ENCODE data around the gene ALDH1A2.
"Not testable (repeated sequence)": the region's sequence is repeated elsewhere in the genome, so short reads cannot be mapped to it uniquely, and the experiment has no call there.

ALDH1A2 gene

GRCh38 chr15:58040150-58040549 lies 25.4 kb downstream of the ALDH1A2 start:
- no peak for DNase-seq (ENCODE audit: low read depth)

DNA sequence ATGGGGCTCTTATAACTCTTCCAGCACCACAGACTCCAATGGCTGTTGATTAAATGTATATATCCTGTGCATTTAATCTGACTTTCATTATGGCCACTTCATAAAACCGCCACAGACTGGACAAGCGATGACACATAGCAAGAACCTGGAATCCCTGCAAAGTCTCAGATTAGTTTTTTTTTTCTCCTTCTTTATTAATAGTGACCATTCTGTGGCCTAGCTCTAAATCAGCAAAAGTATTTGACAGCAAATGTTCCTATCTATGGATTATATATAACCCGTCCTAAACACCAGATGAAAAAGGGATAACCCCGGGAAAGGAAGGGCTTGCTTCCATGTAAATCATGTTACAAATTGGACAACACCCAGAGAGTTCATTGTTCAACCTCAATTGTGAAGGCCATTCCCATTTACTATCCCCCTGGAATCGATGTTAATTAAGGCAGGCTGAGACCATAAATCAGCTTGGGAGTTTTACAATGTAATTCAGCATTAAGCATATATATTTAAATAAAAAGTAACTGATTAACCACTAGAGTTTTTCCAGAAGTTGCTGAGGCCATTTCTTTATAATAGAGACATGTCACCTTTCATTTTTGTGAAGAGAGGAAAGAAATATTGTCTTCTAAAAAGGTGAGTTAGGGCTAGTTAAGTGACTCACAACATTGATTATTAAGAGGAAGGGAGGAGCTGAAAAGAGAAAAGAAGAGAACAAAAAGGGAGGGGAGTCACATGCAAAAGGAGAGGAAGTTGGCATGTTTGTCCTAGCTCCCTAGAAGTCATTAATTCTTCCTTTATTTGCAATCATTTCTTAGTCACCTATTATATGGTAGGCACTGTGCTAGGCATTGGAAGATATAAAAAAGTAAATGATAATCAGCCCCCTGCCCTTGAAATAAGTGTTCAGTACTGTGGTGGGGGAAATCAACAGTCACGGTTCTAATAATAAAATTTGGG lies 26.2 kb downstream of the ALDH1A2 start:
- no peak for DNase-seq (ENCODE audit: low read depth)

DNA sequence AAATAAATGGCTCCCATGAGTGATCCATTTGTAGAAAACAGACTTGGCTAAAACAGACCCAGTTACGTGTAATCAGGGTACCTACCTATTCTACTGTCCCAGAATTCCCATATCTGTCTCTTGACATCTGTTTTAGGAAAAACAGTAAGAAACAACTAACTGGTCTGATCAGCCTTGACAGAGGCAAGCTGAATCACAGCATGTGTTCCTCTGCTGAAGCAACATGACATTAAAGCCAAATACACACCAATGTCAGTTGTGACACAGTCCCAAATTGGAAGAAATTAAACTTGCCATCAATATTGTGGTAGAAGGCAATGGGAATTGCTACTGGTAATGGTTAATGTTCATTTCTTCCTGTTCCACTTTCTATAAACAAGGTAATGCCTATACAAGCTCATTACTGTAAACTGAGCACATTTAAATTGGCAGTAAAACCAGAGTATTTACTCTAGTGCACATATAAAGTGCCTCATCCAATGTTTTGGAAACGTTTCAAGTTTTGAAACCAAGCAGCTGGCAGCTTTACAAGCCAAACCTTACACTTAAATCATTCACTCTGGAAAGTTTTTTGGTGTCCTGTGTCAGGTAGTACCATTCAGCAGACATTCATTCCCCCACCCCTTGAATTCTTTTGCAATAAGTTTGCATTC lies 27.0 kb downstream of the ALDH1A2 start:
- DNase-seq (ENCODE audit: low read depth), result no peak

GRCh38 chr15:58037723-58038301 lies 27.7 kb downstream of the ALDH1A2 start:
- DNase-seq (ENCODE audit: low read depth), result no peak

- no peak for DNase-seq (ENCODE audit: low read depth)
These were observed 28.9 kb downstream of the ALDH1A2 start for GRCh38 chr15:58036579-58036978.

GRCh38 chr15:58028392-58028791 lies 37.1 kb downstream of the ALDH1A2 start:
- not testable (repeated sequence) for DNase-seq (ENCODE audit: low read depth)

- no peak for DNase-seq (ENCODE audit: low read depth)
These were observed 39.0 kb downstream of the ALDH1A2 start for GRCh38 chr15:58026552-58026951.

GRCh38 chr15:58026051-58026450 lies 39.5 kb downstream of the ALDH1A2 start:
- no peak for DNase-seq (ENCODE audit: low read depth)

- DNase-seq (ENCODE audit: low read depth), result no peak
These were observed 43.9 kb downstream of the ALDH1A2 start for GRCh38 chr15:58021332-58022230.

- no peak for DNase-seq (ENCODE audit: low read depth)
These were observed 45.8 kb downstream of the ALDH1A2 start for GRCh38 chr15:58019503-58020376.

- no peak for DNase-seq (ENCODE audit: low read depth)
These were observed 47.6 kb downstream of the ALDH1A2 start for GRCh38 chr15:58017869-58018268.

GRCh38 chr15:58016581-58017175 lies 48.8 kb downstream of the ALDH1A2 start:
- no peak for DNase-seq (ENCODE audit: low read depth)

- no peak for DNase-seq (ENCODE audit: low read depth)
These were observed 49.9 kb downstream of the ALDH1A2 start for GRCh38 chr15:58015565-58015964.

DNA sequence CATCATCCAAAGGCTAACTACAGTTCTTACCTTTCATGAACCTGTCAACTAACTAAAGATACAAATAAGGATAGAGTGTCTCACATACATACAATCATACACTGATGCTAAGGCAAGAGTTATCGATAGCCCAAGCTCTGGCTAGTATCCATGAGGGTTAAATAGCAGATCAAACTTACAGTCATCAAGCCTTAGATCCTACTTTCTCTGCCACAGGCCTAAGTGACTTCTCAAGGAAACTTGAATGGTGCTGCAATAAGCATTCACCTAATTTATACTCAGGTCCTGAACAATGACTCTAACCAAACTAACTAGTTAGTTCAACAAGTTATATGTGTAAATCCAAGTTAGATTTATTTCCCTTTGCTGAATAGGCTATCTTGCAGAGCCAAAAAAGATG lies 51.0 kb downstream of the ALDH1A2 start:
- DNase-seq (ENCODE audit: low read depth), result no peak

GRCh38 chr15:58014040-58014439 lies 51.5 kb downstream of the ALDH1A2 start:
- no peak for DNase-seq (ENCODE audit: low read depth)

DNA sequence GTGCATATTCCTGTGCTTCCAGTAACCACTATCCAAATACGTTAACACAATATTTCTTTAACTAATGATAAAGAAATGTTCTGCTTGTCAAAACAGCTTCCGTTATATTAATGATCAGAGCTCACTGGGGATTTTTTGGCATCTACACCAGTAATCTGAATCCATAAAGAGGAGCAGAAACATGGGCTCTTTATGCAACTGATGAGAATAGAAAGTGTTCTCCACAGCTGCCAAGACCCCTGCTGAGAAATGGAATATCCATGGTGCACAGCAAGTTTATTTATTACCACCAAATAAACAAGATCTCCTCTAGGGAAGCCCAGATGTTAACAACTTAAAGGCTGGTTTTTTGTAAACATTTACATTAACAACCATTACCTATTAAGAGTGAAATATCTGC lies 54.5 kb downstream of the ALDH1A2 start:
- no peak for DNase-seq (ENCODE audit: low read depth)

DNA sequence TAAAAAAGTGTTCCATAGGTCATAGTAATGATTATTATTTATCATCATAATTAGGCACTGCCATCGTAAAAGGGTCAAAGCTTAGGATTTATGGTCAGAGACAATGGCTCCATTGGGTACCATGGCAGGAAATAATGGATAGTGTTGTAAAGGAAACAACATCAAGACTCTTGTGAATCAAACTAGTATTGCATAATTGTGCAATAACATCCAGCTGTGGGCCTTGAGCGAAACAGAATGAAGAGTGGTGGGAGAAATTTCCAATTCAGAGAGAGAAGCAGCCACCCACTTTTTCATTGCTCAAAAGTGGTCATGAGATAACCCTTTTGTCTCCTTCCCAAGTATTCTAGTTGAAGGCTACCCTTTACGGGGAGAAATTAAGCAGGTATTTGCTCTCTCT lies 61.7 kb downstream of the ALDH1A2 start:
- DNase-seq (ENCODE audit: low read depth), result no peak

DNA sequence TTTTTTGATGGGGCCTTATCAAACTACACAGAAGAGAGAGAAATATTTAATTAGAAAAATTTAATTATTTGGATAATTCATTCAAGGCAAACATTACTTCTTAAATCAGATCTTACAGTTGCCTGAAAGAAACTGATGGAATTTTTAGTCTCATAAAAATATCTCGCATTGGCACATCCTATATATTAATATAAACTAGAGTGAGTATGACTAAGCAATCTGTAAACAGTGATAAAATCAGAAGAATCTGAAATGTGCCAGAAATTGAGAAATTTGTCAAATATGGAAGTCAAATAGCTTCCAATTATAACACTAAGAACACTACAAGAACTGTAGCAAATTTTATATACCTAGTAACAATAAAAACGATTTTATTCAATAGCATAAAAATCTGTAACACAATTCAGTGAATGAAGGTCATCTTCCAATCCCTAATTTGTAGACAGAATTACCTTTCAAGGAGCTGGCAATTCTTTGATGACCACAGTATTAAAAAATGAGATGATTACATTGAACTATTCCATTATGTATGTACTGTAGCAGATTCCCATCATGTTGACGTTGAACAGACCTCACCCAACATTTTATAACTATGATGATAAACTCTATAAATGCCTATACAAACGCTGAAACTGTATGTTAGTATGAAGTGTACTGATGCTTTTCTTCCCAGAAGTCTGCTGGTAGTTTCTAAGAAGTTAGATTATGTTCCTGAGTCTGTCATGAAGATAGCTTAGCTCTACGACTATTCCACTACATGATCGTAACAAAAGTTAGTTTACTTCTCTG lies 63.0 kb downstream of the ALDH1A2 start:
- no peak for DNase-seq (ENCODE audit: low read depth)

DNA sequence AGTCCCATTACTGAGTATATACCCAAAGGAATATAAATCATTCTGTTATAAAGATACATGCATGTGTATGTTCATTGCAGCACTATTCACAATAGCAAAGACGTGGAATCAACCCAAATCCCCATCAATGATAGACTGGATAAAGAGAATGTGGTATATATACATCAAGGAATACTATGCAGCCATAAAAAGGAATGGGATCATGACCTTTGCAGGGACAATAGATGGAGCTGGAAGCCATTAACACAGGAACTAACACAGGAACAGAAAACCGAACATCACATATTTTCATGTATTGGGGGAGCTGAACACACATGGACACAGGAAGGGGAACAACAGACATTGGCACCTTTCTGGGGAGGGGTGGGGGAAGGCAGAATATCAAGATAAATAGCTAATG lies 65.8 kb downstream of the ALDH1A2 start:
- not testable (repeated sequence) for DNase-seq (ENCODE audit: low read depth)

DNA sequence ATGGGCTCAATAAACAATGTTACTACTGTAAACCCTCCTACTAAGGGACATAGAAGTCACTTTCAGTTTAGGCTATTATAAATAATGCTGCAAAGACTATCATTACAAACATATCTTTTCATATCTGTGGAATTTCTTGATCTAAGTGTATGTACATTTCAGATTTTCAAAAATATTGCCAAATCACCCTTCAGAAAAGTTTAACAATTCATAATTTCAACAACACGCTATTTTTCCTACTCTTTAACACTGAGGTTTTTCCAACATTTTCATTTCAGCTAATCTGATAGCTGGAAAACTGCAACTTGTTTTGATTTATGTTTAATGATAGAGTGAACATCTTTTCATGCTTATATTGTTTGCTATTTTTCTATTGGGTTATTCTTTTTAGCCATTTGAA lies 69.0 kb downstream of the ALDH1A2 start:
- no peak for DNase-seq (ENCODE audit: low read depth)
